GM10847 (cell line): Measurements from ENCODE around the gene OR51T1.

Source experiments
- POLR2A ChIP-seq: IDR thresholded peaks from 2 replicates; pipeline ENCODE4 v1.6.1; 2011; ENCODE audit not compliant: insufficient read length; ENCODE audit errors: extremely low read depth

OR51T1 gene

GRCh38 chr11:4903484-4903883, 21.8 kb downstream of the OR51T1 start, which contains the start of gene OR51A7:
TSS of gene OR51A7 (plus strand) at chr11:4903783. CDS start at chr11:4907370, 3,587 bp downstream.
- no peak for TF ChIP-seq POLR2A

- no peak for TF ChIP-seq POLR2A
Measured at GRCh38 chr11:4916581-4916980, 34.9 kb downstream of the OR51T1 start.

- TF ChIP-seq POLR2A, result no peak
Measured at GRCh38 chr11:4919250-4919649, 37.5 kb downstream of the OR51T1 start, which contains the start of gene OR51G2. TSS of gene OR51G2 (minus strand) at chr11:4919350. CDS start at chr11:4915663, 3,687 bp downstream.

- TF ChIP-seq POLR2A, result no peak
Measured at GRCh38 chr11:4921796-4922195, 40.1 kb downstream of the OR51T1 start.

GRCh38 chr11:4922304-4922703, 40.6 kb downstream of the OR51T1 start:
- TF ChIP-seq POLR2A, result no peak

GRCh38 chr11:4924239-4924638, 42.5 kb downstream of the OR51T1 start, which contains the start of gene OR51G1:
TSS of gene OR51G1 (minus strand) at chr11:4924339. CDS start at chr11:4924339, 0 bp downstream.
- TF ChIP-seq POLR2A, result no peak

- TF ChIP-seq POLR2A, result no peak
Measured at GRCh38 chr11:4926608-4927007, 44.9 kb downstream of the OR51T1 start.
